IMR-90 (cell line): ENCODE results near the gene ECE2. TPM values are rescaled to one million over a fixed set of nuclear protein-coding genes. Genes with fewer than 3 reads are reported as not detected.
A peak's percentile ranks its signal among the peaks of the same experiment; 100 is the strongest.

ENCODE experiments used
- ATAC-seq: fragments of 200-7000 bp; cut with Tn5 transposase; 2 replicates; pipeline ENCODE4 v1.9.1; 2020; ENCODE audit warnings: low read depth, mild to moderate bottlenecking, moderate library complexity
- BruUV-seq: library from RNA; stranded (reverse); fragments of 400-500 nt; replicated peaks from 2 replicates; lab custom pipeline; 2021; lab: Mats Ljungman, UMichigan
- CTCF ChIA-PET: fragments of 300-600 bp; formaldehyde crosslinking; extraction: SDS; loops from one replicate; lab custom pipeline; 2021; ENCODE audit warnings: antibody characterized with exemption; lab: Yijun Ruan, JAX
- POLR2A ChIA-PET: fragments of 300-600 bp; sonication (Branson Sonifier 250); formaldehyde crosslinking; loops from one replicate; lab custom pipeline; 2022; ENCODE audit warnings: antibody characterized with exemption; ENCODE audit not compliant: unreplicated experiment; lab: Charles Lee
- DNase-seq: peaks from one replicate; pipeline ENCODE4 v3.0.0; 2013
- H2AFZ ChIP-seq: replicated peaks from 2 replicates; pipeline ENCODE3; 2013; ENCODE audit warnings: low read length, mild to moderate bottlenecking; ENCODE audit not compliant: poor library complexity
- H2AK5ac ChIP-seq: 2 replicates; pipeline ENCODE4 v1.6.1; 2013; ENCODE audit warnings: low read depth, low read length, inconsistent platforms
- H2AK9ac ChIP-seq: replicated peaks from 2 replicates; pipeline ENCODE3; 2013; ENCODE audit warnings: mild to moderate bottlenecking, low read depth, low read length, moderate library complexity; ENCODE audit not compliant: poor library complexity
- H2BK120ac ChIP-seq: 2 replicates; pipeline ENCODE4 v1.6.1; 2013; ENCODE audit warnings: low read depth, low read length, inconsistent platforms
- H2BK15ac ChIP-seq: 3 replicates; pipeline ENCODE4 v1.6.1; 2013; ENCODE audit warnings: low read depth, low read length, inconsistent platforms
- H2BK20ac ChIP-seq: 2 replicates; pipeline ENCODE4 v1.6.1; 2013; ENCODE audit warnings: low read depth, mild to moderate bottlenecking, inconsistent platforms, low read length, moderate library complexity
- H2BK5ac ChIP-seq: 2 replicates; pipeline ENCODE4 v1.6.1; 2013; ENCODE audit warnings: mild to moderate bottlenecking, low read depth, low read length, inconsistent platforms; ENCODE audit not compliant: poor library complexity, severe bottlenecking
- H3K14ac ChIP-seq: replicated peaks from 2 replicates; pipeline ENCODE4 v1.6.1; 2013; ENCODE audit warnings: low read depth, low read length, inconsistent platforms
- H3K18ac ChIP-seq: 2 replicates; pipeline ENCODE4 v1.6.1; 2013; ENCODE audit warnings: low read depth, low read length, control low read depth
- H3K23ac ChIP-seq: 2 replicates; pipeline ENCODE4 v1.6.1; 2013; ENCODE audit warnings: low read depth, low read length, inconsistent platforms
- H3K27ac ChIP-seq: 2 replicates; pipeline ENCODE4 v1.5.1; 2013; ENCODE audit warnings: mild to moderate bottlenecking, control low read depth, low read length; ENCODE audit not compliant: insufficient read depth
- H3K27me3 ChIP-seq: 2 replicates; pipeline ENCODE4 v1.6.1; 2013; ENCODE audit warnings: low read length; ENCODE audit not compliant: control insufficient read depth, insufficient read depth
- H3K36me3 ChIP-seq: 2 replicates; pipeline ENCODE4 v1.6.1; 2013; ENCODE audit warnings: low read length, mixed read lengths; ENCODE audit not compliant: control insufficient read depth, insufficient read depth
- H3K4ac ChIP-seq: 2 replicates; pipeline ENCODE4 v1.6.1; 2013; ENCODE audit warnings: low read depth, low read length, inconsistent platforms
- H3K4me1 ChIP-seq: 2 replicates; pipeline ENCODE4 v1.6.1; 2013; ENCODE audit warnings: low read length, mixed read lengths; ENCODE audit not compliant: control insufficient read depth, insufficient read depth
- H3K4me2 ChIP-seq: 2 replicates; pipeline ENCODE4 v1.6.1; 2013; ENCODE audit warnings: low read depth, mild to moderate bottlenecking, control low read depth, low read length, moderate library complexity
- H3K4me3 ChIP-seq: 2 replicates; pipeline ENCODE4 v1.5.1; 2013; ENCODE audit warnings: low read depth, mild to moderate bottlenecking, control low read depth, low read length, moderate library complexity; ENCODE audit not compliant: insufficient read depth
- H3K56ac ChIP-seq: 2 replicates; pipeline ENCODE4 v1.6.1; 2013; ENCODE audit warnings: low read length, inconsistent platforms; ENCODE audit not compliant: insufficient read depth; ENCODE audit errors: extremely low read depth
- H3K79me1 ChIP-seq, 2 experiments: 2 replicates each; pipeline ENCODE4 v1.6.1; 2013; ENCODE audit warnings: low read length in 2 of 2, inconsistent platforms in 1 of 2, low read depth in 1 of 2
- H3K9ac ChIP-seq: 2 replicates; pipeline ENCODE4 v1.6.1; 2013; ENCODE audit warnings: low read depth, low read length, control low read depth
- H3K9me1 ChIP-seq: 2 replicates; pipeline ENCODE4 v1.6.1; 2013; ENCODE audit warnings: low read length, inconsistent platforms; ENCODE audit not compliant: insufficient read depth
- H3K9me3 ChIP-seq: 2 replicates; pipeline ENCODE4 v1.6.1; 2013; ENCODE audit warnings: low read length; ENCODE audit not compliant: control insufficient read depth, insufficient read depth
- H4K20me1 ChIP-seq: 2 replicates; pipeline ENCODE4 v1.6.1; 2013; ENCODE audit warnings: low read length, inconsistent platforms; ENCODE audit not compliant: insufficient read depth
- H4K5ac ChIP-seq: 2 replicates; pipeline ENCODE4 v1.6.1; 2013; ENCODE audit warnings: mild to moderate bottlenecking, low read depth, low read length, control low read depth
- H4K8ac ChIP-seq, 2 experiments: 2 replicates each; pipeline ENCODE4 v1.6.1; 2013; ENCODE audit warnings: low read depth in 2 of 2, low read length in 2 of 2, control low read depth in 1 of 2, inconsistent platforms in 1 of 2
- H4K91ac ChIP-seq: 2 replicates; pipeline ENCODE4 v1.6.1; 2013; ENCODE audit warnings: low read depth, low read length, inconsistent platforms; ENCODE audit not compliant: insufficient read depth
- CTCF ChIP-seq: conservative IDR thresholded peaks from 2 replicates; pipeline ENCODE4 v1.5.1; 2012; ENCODE audit warnings: mild to moderate bottlenecking, low read depth, low read length, improper control_type of control experiment
- FOS ChIP-seq: fragments of 150-350 bp; IDR thresholded peaks from 2 replicates; pipeline ENCODE4 v1.6.1; 2016; ENCODE audit warnings: low read depth, low read length
- MAZ ChIP-seq: IDR thresholded peaks from 2 replicates; pipeline ENCODE4 v1.6.1; 2012; ENCODE audit warnings: low read depth, mild to moderate bottlenecking, low read length, improper control_type of control experiment, moderate library complexity, borderline replicate concordance
- MXI1 ChIP-seq: IDR thresholded peaks from 2 replicates; pipeline ENCODE4 v1.6.1; 2012; ENCODE audit warnings: low read depth, mild to moderate bottlenecking, low read length, moderate library complexity, borderline replicate concordance
- POLR2A ChIP-seq: IDR thresholded peaks from 2 replicates; pipeline ENCODE4 v1.6.1; 2012; ENCODE audit warnings: mild to moderate bottlenecking, low read depth, low read length
- RAD21 ChIP-seq: IDR thresholded peaks from 2 replicates; pipeline ENCODE4 v1.6.1; 2012; ENCODE audit warnings: low read length, improper control_type of control experiment
- RCOR1 ChIP-seq: IDR thresholded peaks from 2 replicates; pipeline ENCODE4 v1.6.1; 2012; ENCODE audit warnings: mild to moderate bottlenecking, low read length, improper control_type of control experiment; ENCODE audit not compliant: insufficient replicate concordance
- RFX5 ChIP-seq: IDR thresholded peaks from 2 replicates; pipeline ENCODE4 v1.8.0; 2012; ENCODE audit warnings: low read depth, mild to moderate bottlenecking, low read length, moderate library complexity
- WGBS, 2 experiments: methylation state at CpG; one replicate each; pipeline versions ENCODE4 v1.1.5 to v1.1.7; 2013; ENCODE audit warnings: missing lambda C conversion rate in 2 of 2; ENCODE audit not compliant: insufficient read length in 1 of 2; ENCODE audit errors: extremely low coverage in 2 of 2; 5-methylcytosine and 5-hydroxymethylcytosine counted together
- dilution Hi-C: fragments of 300-500 bp; cut with HindIII; formaldehyde crosslinking; loops from one replicate; pipeline ENCODE4 v1.14.3; 2018; ENCODE audit warnings: low sequenced_read_pairs; ENCODE audit not compliant: unreplicated experiment
- in situ Hi-C: fragments of 300-500 bp; cut with MboI; formaldehyde crosslinking; loops from 3 replicates; pipeline ENCODE4 v1.14.3; 2019; ENCODE audit warnings: low sequenced_read_pairs, inconsistent platforms, mixed read lengths
- intact Hi-C: fragments of 100-400 bp; cut with micrococcal nuclease; formaldehyde crosslinking; loops from 2 replicates; pipeline ENCODE4 v1.10.0; 2022
- polyA plus RNA-seq, 3 experiments: library from polyadenylated mRNA; depleted of rRNA; stranded (reverse); fragments of >200 nt; gene quantifications; 2 replicates each; pipeline ENCODE4 v1.2.3, GENCODE V29; 2012; ENCODE audit warnings: low replicate concordance in 1 of 3
- total RNA-seq: library from RNA; depleted of rRNA; stranded (reverse); fragments of >200 nt; gene quantifications from 2 replicates; pipeline ENCODE4 v1.2.3, GENCODE V29; 2012

The ECE2 gene
- total and polyA plus RNA-seq, 2 of the 4 experiments (the other 2 are of a cell fraction) = not detected

- TF ChIP-seq FOS (peak; percentile 33; the same call in 1 of the 2 replicates), MAZ (no peak), RFX5 (no peak)
Observed at GRCh38 chr3:184299488-184300377, 23.9 kb downstream of the ECE2 start (continued).

- peak overlapping the region; percentile 96 for H3K4me3 ChIP-seq
- no peak overlapping the region for H2AK9ac ChIP-seq
- H3K27ac ChIP-seq = peak overlapping the region; percentile 62; the same call in 1 of the 2 replicates
- peak overlapping the region; percentile 62 for H3K14ac ChIP-seq
- CTCF ChIA-PET = no interaction called here
- in situ Hi-C loops = no loop called here
- peak overlapping the region; percentile 64; the same call in 1 of the 2 replicates for H2BK120ac ChIP-seq
- H2BK5ac ChIP-seq = peak overlapping the region; percentile 85
- H4K20me1 ChIP-seq = peaks cover 44% of the 10 kb centered on the region
- H3K4me1 ChIP-seq = peaks cover 2% of the 10 kb centered on the region; the same call in 1 of the 2 replicates
- peak overlapping the region; percentile 96; the same call in 1 of the 2 replicates for H3K23ac ChIP-seq
- H3K18ac ChIP-seq = no peak overlapping the region
- no peaks in the 10 kb centered on the region; the same call in 1 of the 2 replicates for H3K9me1 ChIP-seq
- no peak overlapping the region for H2BK20ac ChIP-seq
- peak overlapping the region; percentile 95 for H3K4me2 ChIP-seq
- no peak overlapping the region for H4K91ac ChIP-seq
- no peaks in the 10 kb centered on the region for H3K27me3 ChIP-seq
- peak; percentile 75 for DNase-seq
- no peak overlapping the region; the same call in 1 of the 2 replicates for H3K56ac ChIP-seq
- H3K9ac ChIP-seq = peak overlapping the region; percentile 93
- H3K4ac ChIP-seq = peak overlapping the region; percentile 76; the same call in 1 of the 2 replicates
- intact Hi-C loops = no loop called here
- no TSS peak for BruUV-seq
- no CpG with 5 or more reads among the region's 3 CpGs for WGBS, 2 experiments
- H3K36me3 ChIP-seq = peaks cover 41% of the 10 kb centered on the region
- TF ChIP-seq CTCF (no peak), RAD21 (no peak), POLR2A (peak; percentile 25; the same call in 1 of the 2 replicates), RCOR1 (no peak), MXI1 (no peak), MAZ (no peak), FOS (peak; percentile 19; the same call in 1 of the 2 replicates)
- H3K79me1 ChIP-seq = peaks cover 27 to 49% of the 10 kb centered on the region in 2 experiments
- H4K8ac ChIP-seq = peak overlapping the region; percentile 0 to 67; a peak in 1 of 4 replicates
- 0 out of 2 replicates have a peak overlapping the region, but pooled peaks have one; percentile 25 for H4K5ac ChIP-seq
- no peaks in the 10 kb centered on the region for H3K9me3 ChIP-seq
- no peak overlapping the region for H2AFZ ChIP-seq
- H2AK5ac ChIP-seq = peak overlapping the region; percentile 58; the same call in 1 of the 2 replicates
- no peak overlapping the region for H2BK15ac ChIP-seq
- no peak for ATAC-seq
- dilution Hi-C loops = no loop called here
- POLR2A ChIA-PET = no interaction called here
Observed at GRCh38 chr3:184300378-184300720, 24.5 kb downstream of the ECE2 start.
